NK-92 (cell line): ENCODE data around the gene FDXR.

ENCODE experiments used
- DNase-seq: peaks from one replicate; lab custom pipeline; 2025; ENCODE audit not compliant: unreplicated experiment; lab: John Stamatoyannopoulos, UW

The FDXR gene

DNA sequence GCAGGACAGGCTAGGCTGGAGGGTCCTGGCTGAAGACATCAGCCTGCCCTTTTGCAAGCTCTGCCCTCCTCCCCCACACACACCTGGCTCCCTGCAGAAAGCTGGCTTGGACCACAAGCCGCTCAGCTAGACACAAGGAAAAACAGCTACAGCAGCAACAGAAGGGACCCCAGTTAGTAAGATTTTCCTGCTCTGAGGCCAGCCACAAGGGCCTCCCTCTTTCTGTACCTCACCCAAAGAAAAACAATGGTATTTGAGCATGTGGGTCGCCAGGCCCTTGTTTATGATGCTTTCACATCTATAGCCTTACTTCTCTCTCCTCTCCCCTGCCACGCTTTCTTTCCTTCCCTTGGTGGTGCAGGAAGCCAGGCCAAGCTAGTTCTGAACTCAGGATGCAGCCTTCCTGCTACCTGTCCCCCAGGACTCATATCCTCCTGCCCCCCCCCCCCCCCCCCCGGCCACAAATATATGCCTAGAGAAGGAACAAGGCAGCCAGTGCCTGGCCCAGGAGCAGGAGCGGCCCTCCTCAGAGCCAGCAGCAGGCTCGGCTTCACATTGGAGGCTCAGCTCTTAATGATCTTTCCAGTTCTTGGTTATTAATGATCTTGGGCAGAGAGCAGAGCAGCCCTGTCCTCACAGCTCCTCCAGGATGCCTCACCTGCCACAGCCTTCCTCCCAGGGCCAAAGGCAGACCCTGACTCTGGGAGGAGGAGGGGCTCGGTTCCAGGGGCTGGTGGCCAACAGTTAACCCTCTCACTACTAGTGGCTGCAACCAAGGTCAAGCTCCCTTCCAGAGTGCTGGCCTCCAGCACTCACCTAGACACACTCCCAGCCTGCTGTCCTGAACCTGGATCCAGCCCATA is 32.6 kb downstream of the FDXR start:
- no peak for DNase-seq

DNA sequence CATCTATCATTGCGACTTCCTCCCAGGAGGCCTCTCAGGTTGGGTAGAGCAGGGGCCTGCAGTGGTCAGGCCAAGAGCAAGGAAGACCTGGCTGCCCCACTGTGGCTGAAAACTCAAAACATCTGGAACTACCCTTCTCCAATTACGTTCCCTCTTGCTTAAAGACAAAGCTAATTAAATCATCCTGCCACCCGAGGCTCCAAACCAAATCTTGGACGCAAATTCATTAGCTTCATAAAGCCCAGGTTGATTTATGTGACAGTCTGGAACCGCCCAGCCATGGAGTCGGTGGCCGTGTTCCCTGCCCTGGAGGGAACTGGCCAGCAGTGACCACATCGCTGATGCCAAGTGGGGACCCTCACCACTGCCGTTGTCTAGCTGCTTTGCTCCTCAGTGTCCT is 34.5 kb downstream of the FDXR start:
- DNase-seq: no peak

- no peak for DNase-seq
Observed at GRCh38 chr17:74836691-74837467, 35.9 kb downstream of the FDXR start.

- no peak for DNase-seq
Observed at GRCh38 chr17:74836191-74836590, 36.6 kb downstream of the FDXR start.

DNA sequence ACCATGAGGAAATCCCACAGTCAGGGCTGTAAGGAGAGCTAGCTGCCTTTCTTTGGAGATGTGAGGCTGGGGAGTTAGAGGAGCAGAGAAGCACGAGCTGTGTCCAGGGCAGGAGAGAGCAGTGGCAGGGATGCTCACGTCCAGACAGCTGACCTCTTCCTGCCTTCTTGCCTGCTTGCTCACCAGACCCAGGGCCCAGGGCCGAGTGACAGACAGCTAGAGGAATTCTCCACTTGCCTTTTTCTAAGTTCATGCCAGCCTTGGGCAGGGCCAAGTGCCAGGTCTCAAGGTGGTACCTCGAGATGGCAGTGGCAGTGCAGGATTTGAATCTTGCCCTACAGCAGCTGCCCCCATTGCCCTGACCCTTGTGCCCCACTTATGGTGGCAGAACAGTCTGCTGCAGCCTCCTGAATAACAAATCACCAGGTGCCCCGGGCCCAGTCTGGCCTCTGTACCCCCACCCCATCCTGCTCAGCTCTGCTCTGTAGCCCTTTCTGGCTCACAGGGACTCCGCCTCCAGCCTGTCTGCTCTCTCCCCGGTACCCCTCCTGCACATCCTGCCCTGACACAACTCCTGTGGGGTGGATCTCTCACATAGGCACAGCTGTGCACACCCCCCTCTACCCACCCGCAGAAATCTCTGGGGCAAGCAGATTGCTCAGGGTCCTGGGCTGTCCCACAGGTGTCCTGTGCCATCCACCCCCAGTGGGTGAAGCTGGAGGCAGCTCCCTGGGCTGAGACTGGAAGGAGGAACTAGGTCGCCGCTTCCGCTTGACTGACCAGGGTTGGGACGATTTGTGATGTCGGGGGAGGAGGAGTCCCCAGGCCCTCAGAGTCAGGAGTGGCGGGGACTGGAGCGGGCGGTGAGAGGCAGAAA is 39.1 kb downstream of the FDXR start:
- DNase-seq: no peak

DNA sequence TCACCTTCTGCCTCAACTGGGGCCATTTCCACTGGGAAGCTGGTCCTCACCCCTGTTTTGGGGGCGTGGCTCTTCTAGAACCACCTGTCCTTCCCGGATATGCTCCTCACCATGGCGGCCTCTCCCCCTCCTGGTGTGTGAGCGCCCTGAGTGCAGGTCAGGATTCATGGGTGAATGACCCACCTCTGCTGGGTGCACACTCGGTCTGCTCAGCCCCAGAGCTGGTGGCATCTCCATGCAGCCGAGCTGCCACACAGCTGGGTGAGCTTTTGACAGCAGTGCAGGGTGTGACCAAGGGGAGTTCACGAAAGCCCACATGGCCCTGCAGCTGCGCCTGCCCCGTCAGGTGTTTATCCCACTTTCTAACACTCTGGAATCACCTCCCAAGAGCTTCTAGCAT is 40.4 kb downstream of the FDXR start:
- DNase-seq: no peak

GRCh38 chr17:74831444-74832146 is 41.2 kb downstream of the FDXR start:
- DNase-seq: no peak

GRCh38 chr17:74830861-74831260 is 41.9 kb downstream of the FDXR start:
- DNase-seq: no peak

DNA sequence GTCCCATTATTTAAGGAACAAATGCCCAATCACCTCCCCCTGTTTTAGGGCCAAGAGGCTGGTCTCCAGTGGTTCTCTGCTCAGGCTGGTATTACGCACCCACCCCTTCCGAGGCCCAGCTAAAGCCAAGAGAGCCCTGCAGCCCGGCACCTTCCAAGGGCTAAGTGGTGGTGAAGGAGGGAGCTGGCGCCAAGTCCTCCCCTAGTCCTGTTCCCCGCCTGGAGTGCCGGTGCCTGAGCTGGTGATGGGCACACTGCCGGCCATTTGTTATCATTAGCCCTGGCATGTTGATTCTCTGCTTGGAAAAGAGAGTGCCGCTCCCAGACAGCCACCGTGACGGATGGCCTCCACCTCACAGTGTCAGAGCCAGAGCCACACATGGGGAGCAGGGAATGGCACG is 45.0 kb downstream of the FDXR start:
- DNase-seq: no peak

DNA sequence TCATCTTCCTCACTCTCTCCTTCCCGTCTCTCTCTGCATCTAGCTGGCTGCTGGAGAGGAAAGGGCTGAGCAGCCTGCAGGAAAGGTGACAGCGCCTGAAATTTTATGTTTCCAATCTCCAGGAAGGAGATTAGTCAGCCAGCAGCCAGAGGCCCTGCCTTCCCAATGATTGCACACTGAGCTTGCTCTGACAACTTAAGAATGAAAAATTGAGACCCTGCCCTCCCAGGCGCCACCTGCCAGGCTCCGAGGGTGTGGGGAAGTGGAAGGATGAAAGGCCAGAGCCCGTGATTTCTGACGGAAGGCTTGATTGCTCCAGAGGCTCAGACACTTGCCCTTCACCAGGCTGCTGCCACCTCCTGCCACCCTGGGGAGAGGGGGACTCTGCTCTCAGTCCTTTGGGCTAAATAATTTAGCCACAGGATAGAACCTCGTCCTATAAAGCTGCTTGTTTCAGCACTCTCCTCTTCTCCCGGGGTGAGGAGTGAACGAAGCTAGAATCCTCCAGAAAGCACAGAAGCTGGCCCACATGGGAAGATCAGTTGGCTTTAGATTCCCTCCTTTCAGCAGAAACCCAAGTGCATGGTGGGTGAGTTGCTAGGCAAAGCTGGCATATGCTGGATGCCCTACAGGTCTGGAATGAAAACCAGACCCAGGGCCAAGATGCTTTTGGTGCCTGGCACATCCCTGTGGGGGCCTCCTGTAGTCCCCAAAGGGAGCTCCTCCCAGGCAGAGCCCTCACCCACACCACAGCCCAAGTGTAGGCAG is 46.7 kb downstream of the FDXR start:
- DNase-seq: no peak

GRCh38 chr17:74824961-74825627 is 47.7 kb downstream of the FDXR start:
- no peak for DNase-seq

- DNase-seq: no peak
Observed at GRCh38 chr17:74822939-74823367, 49.8 kb downstream of the FDXR start.

GRCh38 chr17:74822335-74822938 is 50.4 kb downstream of the FDXR start:
- DNase-seq: no peak

- DNase-seq: no peak
Observed at GRCh38 chr17:74821655-74822334, 51.0 kb downstream of the FDXR start.

- DNase-seq: no peak
Observed at GRCh38 chr17:74819801-74820436, 52.9 kb downstream of the FDXR start.

DNA sequence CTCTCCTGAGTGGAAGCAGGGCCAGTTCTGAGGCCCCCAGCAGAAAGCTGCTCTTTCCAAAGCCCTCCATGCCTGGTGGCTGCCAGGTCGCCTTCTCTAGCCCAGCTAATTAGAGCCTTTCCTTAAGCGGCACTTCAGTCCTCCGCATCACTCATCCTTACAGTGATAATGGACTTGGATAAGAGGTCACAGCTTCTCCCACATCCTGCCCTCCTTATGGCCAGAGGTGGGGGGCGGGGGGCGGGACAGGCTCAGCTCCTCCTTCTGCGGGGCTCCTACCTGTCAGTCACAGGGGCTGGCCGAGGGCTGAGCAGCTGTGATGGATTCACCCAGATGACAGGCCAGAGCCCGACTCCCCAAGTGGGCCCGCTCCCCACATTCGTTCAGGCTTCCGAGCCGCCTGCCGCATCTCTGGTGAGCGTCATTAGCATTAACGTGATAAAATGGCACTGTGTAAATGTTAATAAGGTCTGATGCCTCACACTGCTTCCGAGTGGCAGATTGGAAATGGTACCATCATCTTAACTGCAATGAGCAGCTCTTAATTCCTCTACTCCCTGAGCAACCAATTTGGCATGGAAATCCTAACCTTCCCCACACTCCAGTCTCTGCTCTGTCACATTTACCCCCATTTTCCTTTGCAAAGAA is 54.4 kb downstream of the FDXR start:
- DNase-seq: no peak

DNA sequence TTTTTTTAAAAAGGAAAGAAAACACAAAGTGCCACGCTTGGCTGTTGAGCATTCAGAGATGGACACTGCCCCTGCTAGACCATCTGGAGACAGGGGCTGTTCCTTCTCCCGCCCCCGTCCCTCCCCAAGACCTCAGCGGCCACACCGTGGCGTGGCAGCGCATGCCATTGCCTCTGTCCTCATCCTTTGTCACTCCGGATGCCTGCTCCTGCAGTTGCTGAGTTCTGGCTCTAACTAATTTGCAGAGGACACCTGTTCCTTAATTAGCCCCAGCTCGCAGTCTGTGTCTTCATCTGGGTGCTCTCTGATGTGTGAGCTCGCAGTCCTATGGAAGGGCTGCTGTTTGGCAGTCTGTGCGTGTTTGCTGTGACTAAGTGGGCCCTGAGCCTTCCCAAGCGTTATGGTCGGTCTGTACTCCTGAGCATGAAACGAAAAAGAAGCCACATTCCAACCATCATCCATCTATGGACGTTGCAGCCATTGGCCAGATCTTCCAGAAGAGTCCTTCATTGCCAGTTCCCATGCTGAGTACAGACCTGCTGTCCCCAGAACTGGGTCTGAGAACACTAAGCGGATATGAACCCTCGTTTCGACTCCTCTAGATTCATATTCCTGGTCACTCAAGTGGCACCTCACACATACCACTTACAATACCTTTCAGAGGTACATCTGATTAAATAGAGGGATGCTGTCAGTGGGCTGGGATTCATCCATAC is 55.7 kb downstream of the FDXR start:
- no peak for DNase-seq
